Breast epithelium (tissue), 4 donors: ENCODE measurements around the gene KRTAP9-8. TPM values are rescaled to one million over a fixed set of nuclear protein-coding genes. Genes with fewer than 3 reads are reported as not detected.
"Not testable (repeated sequence)": the region's sequence is repeated elsewhere in the genome, so short reads cannot be mapped to it uniquely, and the experiment has no call there.

Experiments
- DNase-seq, 2 donors: peaks; one replicate each; pipeline ENCODE4 v3.0.0-alpha.2; 2019; ENCODE audit warnings: low spot score in 2 of 2
- H3K27ac ChIP-seq, 2 donors: fragments of 200-600 bp; sonication (generic) in 1 of 2; one replicate each; pipeline ENCODE4 v1.5.1; 2016 to 2019; ENCODE audit warnings: mild to moderate bottlenecking in 1 of 2
- H3K27me3 ChIP-seq, 2 donors: fragments of 200-600 bp; sonication (generic) in 1 of 2; one replicate each; pipeline versions ENCODE4 v1.5.1 to v1.6.0; 2017 to 2019; ENCODE audit warnings: control low read depth in 1 of 2, mild to moderate bottlenecking in 1 of 2
- H3K36me3 ChIP-seq: fragments of 200-600 bp; one replicate; pipeline ENCODE4 v1.5.1; 2019
- H3K4me1 ChIP-seq, 2 donors: fragments of 200-600 bp; sonication (generic); one replicate each; pipeline ENCODE4 v1.5.1; 2016 to 2019; ENCODE audit warnings: control low read depth in 1 of 2
- H3K4me3 ChIP-seq, 3 donors: fragments of 200-600 bp; sonication (generic); 1 replicate in 2 of 3; 2 replicates in 1 of 3; pipeline ENCODE4 v1.5.1; 2016 to 2019; ENCODE audit warnings: mild to moderate bottlenecking in 3 of 3, moderate library complexity in 2 of 3
- H3K9me3 ChIP-seq, 2 donors: fragments of 200-600 bp; sonication (generic) in 1 of 2; one replicate each; pipeline ENCODE4 v1.5.1; 2016 to 2019; ENCODE audit warnings: control low read depth in 1 of 2
- POLR2A ChIP-seq: fragments of 450-650 bp; IDR thresholded peaks from one replicate; pipeline ENCODE4 v1.6.1; 2016; ENCODE audit warnings: antibody characterized with exemption, mild to moderate bottlenecking, moderate library complexity
- POLR2AphosphoS5 ChIP-seq, 3 donors: sonication (generic); formaldehyde crosslinking; IDR thresholded peaks; one replicate each; pipeline ENCODE4 v1.6.1; 2017; ENCODE audit warnings: antibody characterized with exemption in 3 of 3
- intact Hi-C: fragments of 100-400 bp; cut with DNase I; formaldehyde crosslinking; loops from one replicate; pipeline ENCODE4 v1.15.1; 2023; ENCODE audit warnings: low total_unique reads
- total RNA-seq, 3 donors: library from RNA; depleted of rRNA; stranded (reverse); fragments of >200 nt; gene quantifications; one replicate each; pipeline ENCODE4 v1.1.0, GENCODE V29; 2016
- TF ChIP-seq, protein P1 (sequence below), 3 donors: fragments of 450-650 bp; IDR thresholded peaks; one replicate each; pipeline ENCODE4 v1.5.1; 2016 to 2017; ENCODE audit warnings: antibody characterized with exemption in 3 of 3, mild to moderate bottlenecking in 3 of 3, moderate library complexity in 3 of 3

The KRTAP9-8 gene
- total RNA-seq, 3 donors from 2014 or later: not detected

DNA sequence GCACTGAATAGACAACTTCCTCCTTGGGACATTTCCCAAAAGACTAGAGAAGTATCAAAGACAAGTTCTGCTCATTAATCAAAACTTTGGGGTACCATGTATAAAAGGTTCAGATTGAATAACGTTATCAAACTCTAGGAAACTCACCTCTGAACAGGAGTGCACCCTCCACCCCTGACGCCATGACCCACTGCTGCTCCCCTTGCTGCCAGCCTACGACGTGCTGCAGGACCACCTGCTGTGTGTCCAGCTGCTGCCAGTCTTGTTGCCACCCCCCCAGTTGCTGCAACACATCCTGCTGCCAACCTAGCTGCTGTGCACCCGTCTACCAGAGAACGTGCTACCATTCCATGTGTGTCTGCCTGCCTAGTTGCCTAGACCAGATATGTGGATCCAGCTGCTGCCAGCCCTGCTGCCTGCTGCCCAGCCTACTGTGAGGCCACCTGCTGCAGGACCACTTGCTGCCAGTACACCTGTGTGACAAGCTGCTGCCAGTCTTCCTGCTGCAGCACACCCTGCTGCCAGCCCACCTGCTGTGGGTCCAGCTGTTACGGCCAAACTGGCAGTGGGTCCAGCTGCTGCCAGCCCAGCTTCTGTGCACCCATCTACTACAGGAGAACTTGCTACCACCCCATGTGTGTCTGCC lies 25.2 kb upstream of the KRTAP9-8 start:
- no peaks in the 10 kb centered on the region for H3K4me1 ChIP-seq
- TF ChIP-seq, protein P1, sequence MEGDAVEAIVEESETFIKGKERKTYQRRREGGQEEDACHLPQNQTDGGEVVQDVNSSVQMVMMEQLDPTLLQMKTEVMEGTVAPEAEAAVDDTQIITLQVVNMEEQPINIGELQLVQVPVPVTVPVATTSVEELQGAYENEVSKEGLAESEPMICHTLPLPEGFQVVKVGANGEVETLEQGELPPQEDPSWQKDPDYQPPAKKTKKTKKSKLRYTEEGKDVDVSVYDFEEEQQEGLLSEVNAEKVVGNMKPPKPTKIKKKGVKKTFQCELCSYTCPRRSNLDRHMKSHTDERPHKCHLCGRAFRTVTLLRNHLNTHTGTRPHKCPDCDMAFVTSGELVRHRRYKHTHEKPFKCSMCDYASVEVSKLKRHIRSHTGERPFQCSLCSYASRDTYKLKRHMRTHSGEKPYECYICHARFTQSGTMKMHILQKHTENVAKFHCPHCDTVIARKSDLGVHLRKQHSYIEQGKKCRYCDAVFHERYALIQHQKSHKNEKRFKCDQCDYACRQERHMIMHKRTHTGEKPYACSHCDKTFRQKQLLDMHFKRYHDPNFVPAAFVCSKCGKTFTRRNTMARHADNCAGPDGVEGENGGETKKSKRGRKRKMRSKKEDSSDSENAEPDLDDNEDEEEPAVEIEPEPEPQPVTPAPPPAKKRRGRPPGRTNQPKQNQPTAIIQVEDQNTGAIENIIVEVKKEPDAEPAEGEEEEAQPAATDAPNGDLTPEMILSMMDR (IDR thresholded peaks at IDR 0.05): no peak
- no peak for TF ChIP-seq POLR2AphosphoS5 (IDR thresholded peaks at IDR 0.05)
- TF ChIP-seq POLR2A: no peak
- no peak overlapping the region for H3K4me3 ChIP-seq
- no peaks in the 10 kb centered on the region for H3K36me3 ChIP-seq
- H3K9me3 ChIP-seq: no peaks in the 10 kb centered on the region
- intact Hi-C loops: no loop called here
- H3K27ac ChIP-seq: no peak overlapping the region
- DNase-seq: no peak
- H3K27me3 ChIP-seq: no peaks in the 10 kb centered on the region

DNA sequence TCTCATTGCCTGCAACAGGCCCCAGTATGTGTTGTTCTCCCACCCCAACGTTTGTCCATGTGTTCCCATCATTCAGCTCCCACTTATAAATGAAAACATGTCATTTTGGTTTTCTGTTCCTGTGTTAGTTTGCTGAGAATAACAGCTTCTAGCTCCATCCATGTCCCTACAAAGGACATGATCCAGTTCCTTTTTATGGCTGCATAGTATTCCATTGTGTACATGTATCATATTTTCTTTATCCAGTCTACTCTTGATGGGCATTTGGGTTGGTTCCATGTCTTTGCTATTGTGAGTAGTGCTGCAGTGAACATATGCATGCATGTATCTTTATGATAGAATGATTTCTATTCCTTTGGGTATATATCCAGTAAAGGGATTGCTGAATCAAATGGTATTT lies 22.1 kb upstream of the KRTAP9-8 start:
- intact Hi-C loops: no loop called here
- Histone ChIP-seq H3K27me3 (no peaks in the 10 kb centered on the region), H3K36me3 (no peaks in the 10 kb centered on the region), H3K4me1 (no peaks in the 10 kb centered on the region), H3K27ac (no peak overlapping the region), H3K4me3 (no peak overlapping the region), H3K9me3 (no peaks in the 10 kb centered on the region)
- no peak for DNase-seq
- TF ChIP-seq, protein P1 (IDR thresholded peaks at IDR 0.05): no peak
- TF ChIP-seq POLR2AphosphoS5 (IDR thresholded peaks at IDR 0.05): no peak
- TF ChIP-seq POLR2A: no peak

DNA sequence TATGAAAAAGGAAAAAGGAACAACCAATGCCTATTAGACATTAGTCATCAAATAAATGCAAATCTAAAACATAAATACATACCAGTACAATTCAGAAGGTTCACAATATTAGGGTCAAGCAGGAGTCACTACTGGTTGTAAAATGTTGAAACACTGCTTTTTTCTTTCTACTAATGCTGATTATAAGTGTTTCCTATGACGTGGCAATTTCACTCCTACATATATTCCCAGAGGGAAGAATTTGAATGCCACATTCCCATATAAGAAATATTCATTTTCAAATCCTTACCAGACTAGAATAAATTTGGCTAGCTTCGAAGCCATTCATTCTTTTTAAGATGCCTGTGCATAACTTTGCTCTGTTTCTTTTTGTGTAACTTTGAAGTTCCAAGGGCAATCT lies 14.0 kb upstream of the KRTAP9-8 start:
- TF ChIP-seq, protein P1 (IDR thresholded peaks at IDR 0.05): no peak
- no peak for TF ChIP-seq POLR2AphosphoS5 (IDR thresholded peaks at IDR 0.05)
- no peak for TF ChIP-seq POLR2A
- Histone ChIP-seq H3K27ac (no peak overlapping the region), H3K4me3 (no peak overlapping the region), H3K27me3 (no peaks in the 10 kb centered on the region), H3K4me1 (no peaks in the 10 kb centered on the region), H3K9me3 (no peaks in the 10 kb centered on the region), H3K36me3 (no peaks in the 10 kb centered on the region)
- intact Hi-C loops: no loop called here
- DNase-seq: no peak

DNA sequence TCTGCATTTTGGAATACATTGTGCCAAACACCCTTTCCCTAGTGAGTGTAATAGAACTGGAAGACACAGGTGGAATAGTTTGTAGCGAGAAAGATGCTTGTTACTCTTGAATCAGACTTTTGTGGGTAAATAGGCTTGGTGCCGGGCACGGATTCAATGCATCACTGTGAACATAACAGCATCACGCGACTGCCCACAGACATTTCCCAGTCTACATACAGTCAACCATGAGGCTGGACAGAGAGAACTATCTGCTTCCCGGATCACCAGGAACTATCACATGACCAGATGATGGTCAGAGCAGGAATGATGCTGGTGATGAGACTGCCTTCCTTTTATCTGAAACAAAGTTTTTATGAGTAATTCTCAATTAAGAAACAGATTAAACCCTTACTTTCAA lies 11.7 kb upstream of the KRTAP9-8 start:
- no peak for TF ChIP-seq POLR2A
- TF ChIP-seq, protein P1 (IDR thresholded peaks at IDR 0.05): no peak
- TF ChIP-seq POLR2AphosphoS5 (IDR thresholded peaks at IDR 0.05): no peak
- Histone ChIP-seq H3K27me3 (no peaks in the 10 kb centered on the region), H3K9me3 (no peaks in the 10 kb centered on the region), H3K4me3 (no peak overlapping the region), H3K4me1 (no peaks in the 10 kb centered on the region), H3K27ac (no peak overlapping the region), H3K36me3 (no peaks in the 10 kb centered on the region)
- DNase-seq: no peak
- intact Hi-C loops: no loop called here

DNA sequence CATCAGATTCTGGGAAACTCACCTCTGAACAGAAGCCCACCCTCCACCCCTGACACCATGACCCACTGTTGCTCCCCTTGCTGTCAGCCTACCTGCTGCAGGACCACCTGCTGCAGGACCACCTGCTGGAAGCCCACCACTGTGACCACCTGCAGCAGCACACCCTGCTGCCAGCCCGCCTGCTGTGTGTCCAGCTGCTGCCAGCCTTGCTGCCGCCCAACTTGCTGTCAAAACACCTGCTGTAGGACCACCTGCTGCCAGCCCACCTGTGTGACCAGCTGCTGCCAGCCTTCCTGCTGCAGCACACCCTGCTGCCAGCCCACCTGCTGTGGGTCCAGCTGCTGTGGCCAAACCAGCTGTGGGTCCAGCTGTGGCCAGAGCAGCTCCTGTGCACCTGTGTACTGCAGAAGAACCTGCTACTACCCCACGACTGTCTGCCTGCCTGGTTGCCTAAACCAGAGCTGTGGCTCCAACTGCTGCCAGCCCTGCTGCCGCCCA lies 11.2 kb upstream of the KRTAP9-8 start, which contains the start of gene KRTAP9-2:
TSS of gene KRTAP9-2 (plus strand) at position 51 of the 498 bp plus-strand sequence. CDS start at position 58, 7 bp downstream.
- H3K4me1 ChIP-seq, H3K27me3 ChIP-seq, H3K27ac ChIP-seq, H3K36me3 ChIP-seq, intact Hi-C loops, H3K9me3 ChIP-seq, DNase-seq, H3K4me3 ChIP-seq: not testable (repeated sequence)
